ENCODE measurements around the gene SHISA5. TPM values are rescaled to one million over a fixed set of nuclear protein-coding genes. Genes with fewer than 3 reads are reported as not detected.

SHISA5 gene
- total and polyA plus RNA-seq, 2 experiments from 2014 or later, result 86.0 to 92.3 TPM

DNA sequence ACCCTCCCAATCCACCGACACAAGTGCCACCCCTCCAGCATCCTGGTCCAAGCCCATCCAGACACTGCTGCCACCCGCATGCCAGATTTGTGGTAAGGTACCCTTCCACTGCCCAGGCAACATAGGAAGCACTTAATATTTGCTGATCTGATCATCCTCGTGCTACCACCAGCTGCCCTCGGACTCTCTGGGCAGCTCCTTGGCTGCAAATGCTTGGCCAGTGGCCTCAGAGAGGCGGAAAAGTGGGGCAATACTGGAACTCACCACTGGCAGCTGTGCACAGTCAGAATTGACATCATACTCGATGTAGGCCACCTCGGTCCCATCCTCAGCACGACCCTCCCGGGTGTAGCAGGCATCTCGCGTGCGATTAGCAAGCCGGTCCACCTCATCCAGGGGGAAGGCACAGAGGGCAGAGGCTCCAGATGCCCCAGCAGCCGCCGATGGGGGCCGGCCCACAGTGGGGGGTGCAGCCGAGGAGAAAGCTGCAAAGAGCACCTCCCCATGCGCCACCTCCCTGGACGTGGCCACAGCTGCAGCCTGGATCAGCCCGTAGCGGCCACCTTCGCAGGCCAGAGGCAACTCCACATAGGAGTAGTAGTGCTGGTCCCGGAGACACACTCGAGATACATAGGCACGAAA is 80.6 kb downstream of the SHISA5 start:
- no peaks in the 10 kb centered on the region for H3K27me3 ChIP-seq
- TF ChIP-seq, protein P1, sequence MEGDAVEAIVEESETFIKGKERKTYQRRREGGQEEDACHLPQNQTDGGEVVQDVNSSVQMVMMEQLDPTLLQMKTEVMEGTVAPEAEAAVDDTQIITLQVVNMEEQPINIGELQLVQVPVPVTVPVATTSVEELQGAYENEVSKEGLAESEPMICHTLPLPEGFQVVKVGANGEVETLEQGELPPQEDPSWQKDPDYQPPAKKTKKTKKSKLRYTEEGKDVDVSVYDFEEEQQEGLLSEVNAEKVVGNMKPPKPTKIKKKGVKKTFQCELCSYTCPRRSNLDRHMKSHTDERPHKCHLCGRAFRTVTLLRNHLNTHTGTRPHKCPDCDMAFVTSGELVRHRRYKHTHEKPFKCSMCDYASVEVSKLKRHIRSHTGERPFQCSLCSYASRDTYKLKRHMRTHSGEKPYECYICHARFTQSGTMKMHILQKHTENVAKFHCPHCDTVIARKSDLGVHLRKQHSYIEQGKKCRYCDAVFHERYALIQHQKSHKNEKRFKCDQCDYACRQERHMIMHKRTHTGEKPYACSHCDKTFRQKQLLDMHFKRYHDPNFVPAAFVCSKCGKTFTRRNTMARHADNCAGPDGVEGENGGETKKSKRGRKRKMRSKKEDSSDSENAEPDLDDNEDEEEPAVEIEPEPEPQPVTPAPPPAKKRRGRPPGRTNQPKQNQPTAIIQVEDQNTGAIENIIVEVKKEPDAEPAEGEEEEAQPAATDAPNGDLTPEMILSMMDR (IDR thresholded peaks at IDR 0.05; ENCODE audit: low read depth, low read length), result no peak
- H3K36me3 ChIP-seq, result no peaks in the 10 kb centered on the region
- no peak overlapping the region for H3K4me3 ChIP-seq
- no peaks in the 10 kb centered on the region for H3K9me3 ChIP-seq (ENCODE audit: low read depth)
- H3K27ac ChIP-seq, result no peak overlapping the region
- no peak for DNase-seq (ENCODE audit: low read depth in 1 of 2, low spot score in 1 of 2)
- peaks cover 30% of the 10 kb centered on the region for H3K4me1 ChIP-seq (ENCODE audit: low read depth)

DNA sequence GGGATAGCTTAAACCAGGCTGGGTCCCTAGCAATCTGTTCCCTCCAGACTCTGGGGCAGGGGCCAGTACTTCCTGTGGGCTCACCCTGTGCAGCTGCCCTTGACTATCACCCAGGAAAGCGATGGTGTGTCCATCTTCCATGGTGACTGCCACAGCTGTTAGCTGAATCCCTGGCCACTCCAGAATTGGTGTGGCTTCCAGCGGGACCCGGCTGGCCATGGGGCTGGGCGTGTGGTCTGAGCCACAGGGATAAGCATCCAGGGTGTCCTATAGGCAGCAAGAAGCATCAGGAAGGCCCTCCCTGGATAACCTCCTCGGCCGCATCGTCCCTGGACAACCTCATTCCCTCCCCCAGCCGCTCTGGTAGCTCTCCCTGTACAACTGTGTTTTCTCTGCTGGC is 81.3 kb downstream of the SHISA5 start:
- Histone ChIP-seq H3K27ac (no peak overlapping the region), H3K4me1 (ENCODE audit: low read depth) (peaks cover 30% of the 10 kb centered on the region), H3K9me3 (ENCODE audit: low read depth) (no peaks in the 10 kb centered on the region), H3K36me3 (no peaks in the 10 kb centered on the region), H3K4me3 (no peak overlapping the region), H3K27me3 (no peaks in the 10 kb centered on the region)
- no peak for DNase-seq (ENCODE audit: low read depth in 1 of 2, low spot score in 1 of 2)
- TF ChIP-seq, protein P1 (IDR thresholded peaks at IDR 0.05; ENCODE audit: low read depth, low read length), result no peak

DNA sequence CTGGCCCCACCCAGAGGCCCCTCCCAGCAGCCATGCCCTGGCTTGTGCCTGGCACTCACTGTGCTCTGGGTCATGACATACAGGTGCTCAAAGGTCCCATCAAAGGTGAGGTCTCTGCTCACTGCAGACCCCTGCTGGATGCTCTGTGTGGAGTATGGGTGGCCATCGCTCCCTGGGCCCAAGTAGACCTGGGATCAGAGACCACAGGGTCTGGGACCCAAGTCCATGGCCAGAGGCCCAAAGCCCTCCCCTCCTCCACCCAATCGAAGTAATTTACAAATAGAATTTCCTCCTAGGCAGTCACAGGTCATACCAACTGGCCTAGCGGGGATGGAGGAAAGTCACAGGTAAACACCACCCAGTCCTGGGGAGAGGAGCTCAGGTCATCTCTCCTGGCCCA is 81.7 kb downstream of the SHISA5 start:
- Histone ChIP-seq H3K4me1 (ENCODE audit: low read depth) (peaks cover 26% of the 10 kb centered on the region), H3K4me3 (no peak overlapping the region), H3K27me3 (no peaks in the 10 kb centered on the region), H3K9me3 (ENCODE audit: low read depth) (no peaks in the 10 kb centered on the region), H3K27ac (no peak overlapping the region), H3K36me3 (no peaks in the 10 kb centered on the region)
- TF ChIP-seq, protein P1 (IDR thresholded peaks at IDR 0.05; ENCODE audit: low read depth, low read length), result no peak
- no peak for DNase-seq (ENCODE audit: low read depth in 1 of 2, low spot score in 1 of 2)

DNA sequence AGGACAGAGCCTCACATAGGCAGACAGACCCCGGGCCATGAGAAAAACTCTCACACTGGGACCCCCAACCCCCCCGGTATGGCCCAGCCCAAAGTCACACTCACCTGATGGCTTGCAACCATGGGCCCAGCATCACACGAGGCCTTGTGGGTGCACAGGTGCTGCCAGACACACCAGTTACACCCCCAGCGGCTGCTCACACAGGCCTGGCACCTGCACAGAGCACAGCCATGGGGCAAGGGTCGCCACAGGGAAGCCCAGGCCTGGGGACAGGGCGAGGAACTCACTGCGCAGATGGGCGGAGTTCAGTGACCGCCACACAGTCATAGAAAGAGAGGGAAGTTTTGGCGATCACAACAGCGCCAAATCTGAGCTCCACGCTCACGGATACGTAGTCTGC is 83.4 kb downstream of the SHISA5 start:
- Histone ChIP-seq H3K4me1 (ENCODE audit: low read depth) (peaks cover 8% of the 10 kb centered on the region), H3K36me3 (peaks cover 3% of the 10 kb centered on the region), H3K27ac (no peak overlapping the region), H3K9me3 (ENCODE audit: low read depth) (no peaks in the 10 kb centered on the region), H3K27me3 (no peaks in the 10 kb centered on the region), H3K4me3 (no peak overlapping the region)
- no peak for DNase-seq (ENCODE audit: low read depth in 1 of 2, low spot score in 1 of 2)
- TF ChIP-seq, protein P1 (IDR thresholded peaks at IDR 0.05; ENCODE audit: low read depth, low read length), result no peak

DNA sequence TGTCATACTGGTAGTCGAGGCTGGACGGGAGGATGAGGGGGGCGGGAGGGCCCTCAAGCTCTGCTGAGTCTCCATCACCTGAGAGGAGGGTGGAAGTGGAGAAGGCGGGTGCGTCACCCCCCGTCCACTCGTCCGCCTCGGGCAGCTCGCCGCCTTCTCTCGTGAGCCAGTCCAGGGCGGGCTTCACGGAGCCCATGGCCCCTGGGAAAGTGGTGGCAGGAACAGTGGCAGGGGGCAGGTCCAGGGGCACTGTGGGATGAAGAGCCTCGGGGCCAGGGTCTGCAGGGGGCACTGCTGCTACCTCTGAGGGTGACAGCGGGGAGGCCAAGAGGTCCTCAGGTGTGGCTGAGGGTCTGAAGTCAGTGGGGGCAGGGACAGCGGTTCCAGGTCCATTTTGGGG is 84.4 kb downstream of the SHISA5 start:
- DNase-seq (ENCODE audit: low read depth in 1 of 2, low spot score in 1 of 2), result no peak
- Histone ChIP-seq H3K27me3 (no peaks in the 10 kb centered on the region), H3K9me3 (ENCODE audit: low read depth) (no peaks in the 10 kb centered on the region), H3K4me3 (no peak overlapping the region), H3K4me1 (ENCODE audit: low read depth) (no peaks in the 10 kb centered on the region), H3K36me3 (peaks cover 9% of the 10 kb centered on the region), H3K27ac (no peak overlapping the region)
- TF ChIP-seq, protein P1 (IDR thresholded peaks at IDR 0.05; ENCODE audit: low read depth, low read length), result no peak
